Hepatocyte (in vitro differentiated cells): ENCODE measurements around the gene FAM135A. TPM values are rescaled to one million over a fixed set of nuclear protein-coding genes. Genes with fewer than 3 reads are reported as not detected.

ENCODE experiments used
- DNase-seq: peaks from one replicate; pipeline ENCODE4 v3.0.0-alpha.2; 2016; ENCODE audit warnings: low spot score
- H2AFZ ChIP-seq: fragments of 200-600 bp; sonication (generic); 2 replicates; pipeline ENCODE4 v1.6.0; 2016; ENCODE audit warnings: antibody characterized with exemption, mild to moderate bottlenecking
- H3K27ac ChIP-seq: fragments of 200-600 bp; sonication (generic); 2 replicates; pipeline ENCODE4 v1.5.1; 2016; ENCODE audit warnings: mild to moderate bottlenecking
- H3K27me3 ChIP-seq: fragments of 200-600 bp; sonication (generic); 2 replicates; pipeline ENCODE4 v1.6.1; 2016
- H3K36me3 ChIP-seq: fragments of 200-600 bp; sonication (generic); replicated peaks from 2 replicates; pipeline ENCODE4 v1.5.1; 2016; ENCODE audit warnings: low read depth; ENCODE audit not compliant: insufficient read depth
- H3K4me1 ChIP-seq: fragments of 200-600 bp; sonication (generic); 2 replicates; pipeline ENCODE4 v1.5.1; 2016; ENCODE audit warnings: mild to moderate bottlenecking, moderate library complexity; ENCODE audit not compliant: insufficient read depth
- H3K4me2 ChIP-seq: fragments of 200-600 bp; sonication (generic); 2 replicates; pipeline ENCODE4 v1.6.0; 2016
- H3K4me3 ChIP-seq: fragments of 200-600 bp; sonication (generic); 2 replicates; pipeline ENCODE4 v1.5.1; 2016; ENCODE audit warnings: mild to moderate bottlenecking
- H3K79me2 ChIP-seq: fragments of 200-600 bp; sonication (generic); 2 replicates; pipeline ENCODE4 v1.6.0; 2017; ENCODE audit warnings: mild to moderate bottlenecking
- H3K9me2 ChIP-seq: fragments of 200-600 bp; sonication (generic); replicated peaks from 2 replicates; pipeline ENCODE4 v1.6.0; 2017; ENCODE audit warnings: mild to moderate bottlenecking; ENCODE audit not compliant: insufficient read depth
- H3K9me3 ChIP-seq: fragments of 200-600 bp; sonication (generic); 2 replicates; pipeline ENCODE4 v1.5.1; 2016; ENCODE audit warnings: low read depth, mild to moderate bottlenecking
- H4K20me1 ChIP-seq: fragments of 200-600 bp; sonication (generic); 2 replicates; pipeline ENCODE4 v1.6.0; 2016; ENCODE audit warnings: mild to moderate bottlenecking; ENCODE audit not compliant: insufficient read depth, poor library complexity, severe bottlenecking
- CTCF ChIP-seq: fragments of 200-600 bp; sonication (generic); IDR thresholded peaks from 2 replicates; pipeline ENCODE4 v1.5.1; 2016; ENCODE audit warnings: antibody characterized with exemption, mild to moderate bottlenecking; ENCODE audit not compliant: poor library complexity
- EZH2 ChIP-seq: fragments of 200-600 bp; sonication (generic); IDR thresholded peaks from 2 replicates; pipeline ENCODE4 v1.6.1; 2016; ENCODE audit warnings: antibody characterized with exemption, mild to moderate bottlenecking, borderline replicate concordance
- EZH2phosphoT487 ChIP-seq: fragments of 200-600 bp; sonication (generic); IDR thresholded peaks from one replicate; pipeline ENCODE4 v1.6.1; 2018; ENCODE audit warnings: antibody characterized with exemption, mild to moderate bottlenecking, low read depth, moderate library complexity; ENCODE audit not compliant: unreplicated experiment, severe bottlenecking
- WGBS: methylation state at CpG from one replicate; pipeline ENCODE4 v1.1.6; 2016; ENCODE audit warnings: low lambda C conversion rate; ENCODE audit errors: missing lambda C conversion rate; 5-methylcytosine and 5-hydroxymethylcytosine counted together
- polyA plus RNA-seq: library from polyadenylated mRNA; unstranded; fragments of >200 nt; fragmentation: Nextera tagmentation; extraction: Ambion mirVana; gene quantifications from 2 replicates; pipeline ENCODE4 v1.2.1, GENCODE V29; 2016
- total RNA-seq: library from RNA; depleted of rRNA; stranded (reverse); fragments of >200 nt; gene quantifications from 2 replicates; pipeline ENCODE4 v1.2.3, GENCODE V29; 2014

FAM135A gene
- total and polyA plus RNA-seq, 2 experiments from 2014 or later = 19.0 to 78.4 TPM

GRCh38 chr6:70396796-70397729 is 16.2 kb upstream of the FAM135A start:
- DNase-seq = no peak
- no peaks in the 10 kb centered on the region for H3K36me3 ChIP-seq
- no peak overlapping the region for H2AFZ ChIP-seq
- H4K20me1 ChIP-seq = no peaks in the 10 kb centered on the region
- H3K4me2 ChIP-seq = peak overlapping the region; percentile 9
- 73% methylated on average over 10 of the region's 10 CpGs for WGBS
- TF ChIP-seq EZH2 = no peak
- TF ChIP-seq EZH2phosphoT487 = no peak
- no peak for TF ChIP-seq CTCF
- no peaks in the 10 kb centered on the region for H3K9me2 ChIP-seq
- no peaks in the 10 kb centered on the region for H3K79me2 ChIP-seq
- H3K4me3 ChIP-seq = no peak overlapping the region
- no peaks in the 10 kb centered on the region for H3K9me3 ChIP-seq
- H3K27me3 ChIP-seq = no peaks in the 10 kb centered on the region
- H3K4me1 ChIP-seq = peaks cover 12% of the 10 kb centered on the region
- peak overlapping the region; percentile 83 for H3K27ac ChIP-seq

GRCh38 chr6:70398783-70399728 is 14.3 kb upstream of the FAM135A start:
- DNase-seq = peak; percentile 84

GRCh38 chr6:70404658-70405057 is 8.7 kb upstream of the FAM135A start:
- TF ChIP-seq EZH2phosphoT487 (no peak), EZH2 (no peak), CTCF (no peak)
- Histone ChIP-seq H3K79me2 (no peaks in the 10 kb centered on the region), H4K20me1 (no peaks in the 10 kb centered on the region), H3K4me2 (no peak overlapping the region), H3K4me3 (no peak overlapping the region), H3K9me3 (no peaks in the 10 kb centered on the region), H3K27ac (no peak overlapping the region), H3K27me3 (no peaks in the 10 kb centered on the region), H3K4me1 (peaks cover 4% of the 10 kb centered on the region), H3K36me3 (no peaks in the 10 kb centered on the region), H3K9me2 (no peaks in the 10 kb centered on the region), H2AFZ (no peak overlapping the region)
- no peak for DNase-seq
- WGBS = 82% methylated on average over 1 of the region's 1 CpG

More at GRCh38 chr6:70398783-70399728, 14.3 kb upstream of the FAM135A start:
- Histone ChIP-seq H4K20me1 (no peaks in the 10 kb centered on the region), H3K4me3 (no peak overlapping the region), H3K9me2 (no peaks in the 10 kb centered on the region), H2AFZ (no peak overlapping the region), H3K4me1 (peaks cover 12% of the 10 kb centered on the region), H3K9me3 (no peaks in the 10 kb centered on the region), H3K27me3 (no peaks in the 10 kb centered on the region), H3K36me3 (no peaks in the 10 kb centered on the region), H3K4me2 (peak overlapping the region; percentile 57), H3K27ac (peak overlapping the region; percentile 83), H3K79me2 (no peaks in the 10 kb centered on the region)
- TF ChIP-seq EZH2 (no peak), CTCF (no peak)
- 55% methylated on average over 7 of the region's 7 CpGs for WGBS
